Middle frontal gyrus (tissue), 1 donor: Measurements from ENCODE around the gene TBC1D22A.
"Not testable (repeated sequence)": the region's sequence is repeated elsewhere in the genome, so short reads cannot be mapped to it uniquely, and the experiment has no call there.

Experiments
- DNase-seq: peaks from one replicate; pipeline ENCODE4 v3.0.0-alpha.2; 2015; ENCODE audit warnings: low spot score; ENCODE audit errors: extremely low spot score

Gene TBC1D22A

GRCh38 chr22:46970411-46971098 lies 208.1 kb downstream of the TBC1D22A start:
- DNase-seq = no peak

GRCh38 chr22:46971099-46971763 lies 208.8 kb downstream of the TBC1D22A start:
- no peak for DNase-seq

GRCh38 chr22:46971764-46972125 lies 209.3 kb downstream of the TBC1D22A start:
- no peak for DNase-seq

GRCh38 chr22:46972256-46972655 lies 209.8 kb downstream of the TBC1D22A start:
- DNase-seq = no peak

GRCh38 chr22:46972901-46973831 lies 210.7 kb downstream of the TBC1D22A start:
- DNase-seq = no peak

GRCh38 chr22:46974077-46974476 lies 211.6 kb downstream of the TBC1D22A start:
- no peak for DNase-seq

- DNase-seq = no peak
Measured at GRCh38 chr22:46974631-46975585, 212.5 kb downstream of the TBC1D22A start.

- no peak for DNase-seq
Measured at GRCh38 chr22:46976143-46976542, 213.7 kb downstream of the TBC1D22A start.

GRCh38 chr22:46976598-46976997 lies 214.1 kb downstream of the TBC1D22A start:
- DNase-seq = no peak

- no peak for DNase-seq
Measured at GRCh38 chr22:46977656-46978343, 215.3 kb downstream of the TBC1D22A start.

- DNase-seq = not testable (repeated sequence)
Measured at GRCh38 chr22:46978668-46979067, 216.2 kb downstream of the TBC1D22A start.

GRCh38 chr22:46979506-46979905 lies 217.1 kb downstream of the TBC1D22A start:
- no peak for DNase-seq

GRCh38 chr22:46980392-46980791 lies 217.9 kb downstream of the TBC1D22A start:
- no peak for DNase-seq

GRCh38 chr22:46982635-46983034 lies 220.2 kb downstream of the TBC1D22A start:
- DNase-seq = no peak

GRCh38 chr22:46983046-46983445 lies 220.6 kb downstream of the TBC1D22A start:
- DNase-seq = no peak

- DNase-seq = no peak
Measured at GRCh38 chr22:46984751-46985506, 222.5 kb downstream of the TBC1D22A start.

GRCh38 chr22:46985507-46985882 lies 223.0 kb downstream of the TBC1D22A start:
- no peak for DNase-seq

GRCh38 chr22:46986788-46987187 lies 224.3 kb downstream of the TBC1D22A start:
- DNase-seq = no peak

- DNase-seq = no peak
Measured at GRCh38 chr22:46990937-46991550, 228.6 kb downstream of the TBC1D22A start.
